GM21825 (cell line): Measurements from ENCODE around the gene ZNF710.

Source experiments
- ATAC-seq: cut with Tn5 transposase; IDR thresholded peaks from one replicate; pipeline ENCODE4 v1.9.1; 2021; ENCODE audit warnings: mild to moderate bottlenecking, moderate library complexity; ENCODE audit not compliant: unreplicated experiment

The ZNF710 gene

DNA sequence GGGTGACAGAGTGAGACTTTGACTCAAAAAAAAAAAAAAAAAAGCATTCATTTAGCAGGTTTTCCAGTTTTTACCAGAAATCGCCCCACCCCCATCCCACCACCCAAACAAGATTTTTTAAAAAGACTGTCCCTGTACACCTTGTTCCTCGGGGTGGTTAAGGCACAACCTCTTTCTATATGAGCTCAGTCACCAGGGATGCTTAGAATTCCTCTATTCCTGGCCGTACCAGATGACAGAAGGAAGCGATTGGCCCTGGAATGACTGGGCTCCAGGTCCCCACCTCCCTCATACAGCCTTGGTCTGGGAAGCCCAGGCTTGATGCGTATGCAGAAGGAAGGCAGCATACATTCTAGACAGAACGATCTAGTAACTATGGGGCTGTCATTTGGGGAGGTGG lies 75.6 kb downstream of the ZNF710 start:
- no peak for ATAC-seq

DNA sequence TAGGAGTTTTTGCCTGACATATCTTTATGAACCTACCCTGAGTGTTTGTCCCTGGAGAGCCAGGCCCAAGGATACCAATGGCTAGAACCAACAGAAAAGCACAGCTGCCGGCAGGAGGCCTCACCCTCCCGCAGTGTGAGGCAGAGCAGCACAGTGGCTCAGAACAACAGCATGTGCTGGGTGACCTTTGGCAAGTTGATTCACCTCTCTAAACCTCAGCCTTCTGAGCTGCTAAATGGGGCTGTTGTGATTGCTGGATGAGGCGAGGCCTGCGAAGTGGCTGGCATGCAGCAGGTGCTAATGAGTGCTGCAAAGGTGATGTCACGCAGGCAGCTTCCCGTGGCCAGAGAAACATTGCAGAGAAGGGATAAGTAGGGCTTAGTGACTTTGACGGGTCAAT lies 77.8 kb downstream of the ZNF710 start:
- ATAC-seq: no peak

DNA sequence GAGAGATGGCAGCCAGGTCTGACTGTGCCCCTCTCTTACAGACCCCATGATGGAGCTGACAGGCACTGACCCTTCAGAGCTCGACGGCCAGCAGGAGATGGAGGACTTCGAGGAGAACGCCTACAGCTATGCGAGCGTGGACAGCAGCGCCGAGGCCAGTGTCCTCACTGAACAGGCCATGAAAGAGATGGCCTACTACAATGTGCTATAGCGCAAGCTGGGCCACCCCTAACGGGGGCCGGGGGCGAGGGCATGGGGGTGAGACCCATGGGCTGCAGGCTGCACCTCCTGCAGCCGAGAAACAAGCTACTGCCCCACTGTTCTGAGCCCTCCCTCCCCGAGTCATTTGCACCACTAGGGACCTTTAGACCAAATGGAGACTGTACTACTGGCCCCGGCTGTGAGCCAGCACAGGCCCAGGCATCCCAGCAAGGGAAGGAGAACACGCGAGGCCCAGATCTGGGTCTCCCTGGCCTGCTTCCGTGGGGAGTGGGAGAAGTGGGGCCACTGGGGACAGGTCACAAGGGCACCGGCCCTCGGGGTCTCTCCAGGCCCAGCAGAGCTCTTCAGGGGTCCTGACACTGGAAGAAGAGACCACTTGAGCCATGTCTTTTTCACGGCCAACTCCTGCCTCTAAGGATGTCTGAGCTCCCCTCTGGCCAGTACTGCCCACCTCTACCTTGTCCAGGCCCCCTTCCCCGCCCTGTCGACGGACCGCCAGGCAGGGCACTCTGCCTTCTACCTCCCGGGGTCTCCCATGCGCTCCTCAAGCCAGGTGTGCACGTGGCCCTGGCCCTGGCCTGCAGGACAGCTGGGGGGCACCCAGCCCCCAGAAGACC lies 78.7 kb downstream of the ZNF710 start:
- no peak for ATAC-seq

DNA sequence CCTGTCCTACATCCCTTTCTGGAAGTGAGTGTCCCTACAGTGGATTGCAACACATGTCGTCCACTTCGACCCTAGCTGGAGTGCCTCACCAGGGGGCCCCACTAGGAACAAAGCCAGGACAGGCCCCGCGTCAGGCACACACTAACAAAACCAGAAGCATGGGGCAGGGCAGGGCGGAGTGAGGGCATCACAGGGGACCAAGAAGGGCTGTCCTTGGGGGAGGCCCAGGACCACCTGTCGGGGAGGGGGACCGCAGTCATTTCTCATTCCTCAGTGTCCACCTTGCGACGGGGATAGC lies 79.3 kb downstream of the ZNF710 start:
- ATAC-seq: no peak

DNA sequence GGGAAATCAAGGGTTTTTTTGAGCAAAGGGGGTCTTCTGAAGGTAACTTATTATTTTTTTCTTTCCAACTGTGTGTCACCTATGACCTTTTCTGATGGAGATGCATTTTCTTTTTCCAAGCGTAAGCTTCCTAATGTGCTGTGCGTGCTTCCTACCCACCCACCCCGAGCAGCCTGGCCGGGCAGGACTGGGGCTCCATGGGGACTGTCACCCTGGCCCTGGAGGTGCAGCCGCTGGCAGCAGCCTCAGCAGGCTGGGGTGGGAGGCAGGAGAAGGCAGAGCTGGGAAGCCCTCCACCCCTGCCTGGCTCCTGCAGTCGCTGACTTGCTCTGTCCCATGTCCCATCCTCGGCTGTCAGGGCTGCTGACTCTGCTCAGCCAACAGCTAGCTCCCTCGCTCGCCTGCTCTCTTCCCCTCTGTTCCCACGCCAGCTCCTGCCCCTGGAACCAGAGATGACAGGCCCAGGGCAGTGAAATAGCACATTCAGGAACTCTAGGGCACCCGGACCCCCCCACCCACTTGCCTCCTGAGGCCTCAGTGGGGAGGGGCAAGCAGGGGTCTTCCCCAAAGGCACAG lies 79.8 kb downstream of the ZNF710 start:
- no peak for ATAC-seq

DNA sequence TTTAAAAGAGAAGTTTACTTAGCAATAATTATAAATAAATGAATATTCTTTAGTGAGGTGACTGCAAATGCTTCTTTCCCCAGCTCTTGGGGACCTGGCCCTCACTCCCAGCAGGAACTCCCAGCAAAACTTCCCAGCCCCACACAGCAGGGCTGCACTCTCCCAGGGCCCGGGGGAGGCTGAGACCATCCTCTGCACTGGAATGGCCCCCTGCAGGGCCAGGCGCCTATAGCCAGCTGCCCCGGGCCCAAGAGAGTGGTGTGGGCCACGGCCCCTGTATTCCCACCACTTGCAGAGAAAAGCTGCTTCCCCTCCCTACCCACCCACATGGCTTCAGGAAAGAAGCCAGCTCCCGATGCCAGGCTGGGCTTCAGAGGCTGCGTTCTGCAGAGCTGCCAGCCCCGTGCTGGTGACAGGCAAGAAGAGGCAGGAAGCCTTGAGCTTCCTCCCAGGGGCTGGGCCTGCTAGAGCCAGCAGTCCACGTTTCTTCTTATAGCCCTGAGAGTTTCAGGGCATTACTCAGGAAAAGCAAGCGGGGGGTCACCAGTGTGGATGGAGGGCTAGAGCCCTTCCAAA lies 81.1 kb downstream of the ZNF710 start:
- ATAC-seq: no peak

DNA sequence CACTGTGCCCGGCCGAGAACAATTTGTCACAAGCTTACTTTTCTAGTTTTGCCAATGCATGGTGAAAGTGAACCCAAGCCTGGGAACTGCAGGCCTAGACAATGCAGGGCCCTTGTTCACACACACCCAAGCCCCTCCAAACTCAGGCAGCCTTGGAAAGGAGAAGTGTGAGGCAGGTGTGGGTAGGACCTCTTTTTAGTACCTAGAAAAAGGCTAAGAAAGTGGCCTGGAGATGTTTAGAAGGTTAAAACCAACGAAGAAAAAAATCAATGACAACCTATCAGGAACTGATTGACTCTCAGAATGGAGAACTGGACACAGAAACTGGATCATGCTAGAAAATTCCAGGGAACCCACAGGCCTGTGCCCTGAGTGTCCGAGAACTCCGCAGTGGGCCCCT lies 82.3 kb downstream of the ZNF710 start:
- no peak for ATAC-seq

DNA sequence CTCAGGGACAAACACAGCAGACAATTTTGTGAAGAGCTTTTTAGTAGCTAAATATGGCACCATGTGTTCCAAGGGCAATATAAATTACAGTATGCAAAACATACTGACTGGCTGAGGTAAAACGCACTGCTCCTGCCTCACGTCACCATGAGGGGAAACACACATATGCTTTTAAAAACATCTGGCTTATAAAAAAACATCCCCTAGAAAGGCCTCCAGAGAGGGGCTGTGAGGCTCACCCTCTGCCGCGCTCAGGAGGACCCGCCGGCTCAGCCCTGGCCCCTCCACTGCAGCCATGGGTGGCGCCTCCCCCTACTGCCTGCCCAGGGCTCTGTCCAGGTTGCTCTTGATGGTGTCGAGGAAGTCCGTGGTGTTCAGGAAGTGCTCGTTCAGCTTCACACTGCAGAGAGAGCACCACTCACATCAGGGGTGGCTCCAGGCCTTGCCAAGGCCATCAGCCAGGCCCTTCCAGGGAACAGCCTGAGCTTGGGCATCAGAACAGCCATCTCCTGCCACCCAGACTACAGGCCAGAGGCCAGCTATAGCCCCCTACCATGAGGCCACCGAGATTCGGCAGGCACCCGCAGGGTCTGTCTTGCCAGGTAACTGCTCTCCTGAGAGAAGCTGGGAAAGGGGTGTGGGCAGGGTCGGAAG lies 83.0 kb downstream of the ZNF710 start:
- no peak for ATAC-seq

DNA sequence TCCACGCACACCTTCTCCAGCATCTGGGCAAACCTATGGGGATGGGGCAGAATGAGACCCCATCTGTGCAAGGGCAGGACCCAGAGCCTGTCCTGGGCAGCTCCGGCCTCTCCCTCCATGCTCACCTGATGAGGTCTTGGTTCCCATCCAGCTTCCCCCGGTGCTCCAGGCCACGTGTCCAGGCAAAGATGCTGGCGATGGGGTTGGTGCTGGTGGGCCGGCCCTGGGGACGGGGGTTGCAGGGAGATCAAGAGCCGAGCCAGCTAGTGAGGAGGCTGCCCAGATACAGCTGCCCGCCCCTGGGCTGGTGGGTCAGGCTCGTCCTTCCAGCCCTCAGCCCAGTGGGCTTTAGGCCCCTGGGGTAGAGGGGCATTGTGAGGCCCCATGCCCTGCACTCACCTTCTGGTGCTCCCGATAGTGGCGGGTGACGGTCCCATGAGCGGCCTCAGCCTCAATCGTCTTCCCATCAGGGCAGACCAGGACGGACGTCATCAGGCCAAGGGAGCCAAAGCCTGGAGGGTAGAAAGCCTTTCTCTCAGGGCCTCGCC lies 83.8 kb downstream of the ZNF710 start:
- ATAC-seq: no peak

DNA sequence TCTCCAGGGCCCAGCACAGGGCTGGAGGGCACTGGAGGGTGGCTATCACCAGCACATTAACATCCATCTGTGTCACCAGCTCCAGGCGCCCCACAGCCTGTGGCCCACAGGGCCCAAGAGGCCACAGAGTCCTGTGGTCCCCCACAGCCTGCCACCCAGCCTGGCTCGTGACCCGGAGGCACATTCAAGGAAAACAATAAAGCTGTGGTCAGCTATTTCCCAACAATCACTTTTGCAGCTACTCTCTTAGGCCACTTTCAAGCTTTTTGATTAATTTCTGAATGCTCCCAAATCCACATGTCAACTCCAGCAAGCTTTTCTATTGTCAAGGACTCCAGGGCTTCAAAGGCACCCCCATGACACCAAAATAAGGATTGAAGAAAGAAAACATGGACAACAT lies 84.4 kb downstream of the ZNF710 start:
- no peak for ATAC-seq

DNA sequence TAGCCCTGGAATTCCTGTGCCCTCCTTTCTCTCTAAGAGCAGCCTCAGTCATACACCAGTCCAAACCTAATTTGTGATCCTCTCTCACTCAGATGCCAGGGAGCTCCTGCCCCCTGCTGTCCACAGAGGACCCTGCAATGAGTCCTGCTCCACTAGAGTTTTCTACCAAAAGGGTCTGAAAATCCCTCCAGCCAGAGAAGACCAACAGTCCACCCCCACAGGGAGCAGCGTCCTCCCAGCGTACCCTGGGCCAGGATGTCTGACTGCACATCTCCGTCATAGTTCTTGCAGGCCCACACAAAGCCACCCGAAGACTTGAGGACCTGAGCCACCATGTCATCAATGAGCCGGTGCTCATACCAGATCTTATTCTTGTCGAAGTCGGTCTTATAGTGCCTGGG lies 85.7 kb downstream of the ZNF710 start:
- ATAC-seq: no peak

DNA sequence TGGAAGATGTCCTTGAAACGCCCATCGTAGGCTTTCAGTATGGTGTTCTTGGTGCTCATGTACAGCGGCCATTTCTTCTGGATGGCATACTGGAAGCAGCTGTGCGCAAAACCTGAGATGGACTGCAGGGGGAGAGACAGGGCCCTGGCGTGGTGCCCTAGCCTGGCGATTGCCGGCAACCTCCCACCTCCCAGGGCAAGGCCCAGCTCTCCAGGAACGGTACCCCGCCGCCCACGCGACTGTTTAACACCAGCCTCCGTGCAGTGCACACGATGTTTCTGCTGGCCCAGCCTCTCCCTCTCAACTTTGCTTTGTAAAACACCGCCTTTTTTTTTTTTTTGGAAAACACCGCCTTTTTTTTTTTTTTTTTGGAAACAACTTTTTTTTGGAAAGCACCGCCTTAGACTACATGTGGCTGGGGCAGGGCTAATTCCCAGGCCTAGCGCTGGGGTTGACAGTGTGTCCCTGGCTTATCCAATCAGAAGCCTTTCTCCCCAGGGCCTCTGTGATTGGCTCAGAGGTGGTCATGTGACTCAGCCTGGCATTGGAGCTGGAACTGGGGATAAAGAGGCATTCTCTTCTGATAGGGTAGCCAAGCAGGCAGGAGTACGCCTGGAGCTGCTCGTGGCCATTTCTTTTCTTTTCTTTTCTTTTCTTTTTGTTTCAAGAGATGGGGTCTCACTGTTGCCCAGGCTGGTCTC lies 86.5 kb downstream of the ZNF710 start:
- no peak for ATAC-seq

DNA sequence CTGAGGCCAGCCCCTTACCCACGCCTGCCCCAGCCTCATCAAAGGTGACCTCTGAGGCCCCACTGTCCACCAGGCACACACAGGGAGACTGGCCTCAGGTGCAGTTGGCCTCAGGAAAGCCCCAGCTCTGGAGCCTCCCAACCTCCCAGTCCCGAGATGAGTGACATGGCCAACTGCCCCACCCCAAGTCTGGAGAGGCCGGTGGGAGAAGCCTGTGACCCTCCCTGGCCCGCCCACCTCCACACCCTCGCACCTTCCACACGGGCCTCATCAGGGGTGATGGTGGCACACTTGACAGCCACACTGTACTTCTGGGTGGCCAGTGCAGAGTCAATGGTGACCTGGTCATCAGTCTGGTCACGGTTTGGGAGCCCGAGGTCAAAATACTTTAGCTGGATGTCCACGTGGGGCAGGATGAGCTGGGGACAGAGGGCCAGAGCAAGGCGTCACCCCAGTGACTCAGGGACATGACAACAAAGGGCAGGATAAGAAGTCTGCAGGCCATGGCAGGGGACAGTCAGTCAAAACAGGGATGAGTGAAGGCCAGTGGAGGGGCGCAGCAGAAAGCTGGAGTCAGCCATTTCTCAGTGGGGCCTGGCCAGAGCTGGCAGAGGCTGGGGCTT lies 89.2 kb downstream of the ZNF710 start:
- ATAC-seq: no peak

DNA sequence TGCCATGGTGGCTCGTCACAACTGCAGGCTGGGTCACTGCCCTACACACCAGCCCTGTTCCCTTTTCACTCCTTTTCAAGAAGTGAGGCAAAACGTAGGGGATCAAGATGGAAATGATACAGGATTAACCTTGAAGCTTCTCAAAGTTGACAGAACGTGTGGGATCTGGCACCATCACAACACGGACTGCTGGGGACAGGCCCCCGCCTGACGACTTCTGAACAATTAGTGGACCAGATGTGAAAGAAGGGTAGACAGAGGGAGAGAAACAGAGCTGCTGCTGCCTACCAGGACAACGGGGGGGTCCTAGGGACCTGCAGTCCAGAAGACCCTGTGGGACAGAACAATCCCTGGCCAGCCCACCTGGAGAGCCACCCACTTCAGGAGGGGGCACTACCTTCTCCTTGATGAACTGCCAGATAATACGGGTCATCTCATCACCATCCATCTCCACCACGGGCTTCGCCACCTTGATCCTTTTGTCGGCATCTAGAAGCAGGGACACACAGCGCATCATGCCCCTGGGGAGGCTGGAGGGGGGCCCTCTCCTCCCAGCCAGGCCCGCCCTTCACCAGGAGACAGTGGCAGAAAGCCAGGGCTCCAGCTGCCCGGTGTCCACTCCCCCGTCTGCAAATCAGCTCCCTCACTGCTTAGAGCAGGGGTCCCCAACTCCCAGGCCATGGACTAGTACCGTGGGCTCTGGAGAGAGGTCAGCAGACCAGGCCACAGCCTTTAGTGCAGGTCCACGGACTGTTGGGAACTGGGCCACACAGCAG lies 90.2 kb downstream of the ZNF710 start:
- ATAC-seq: no peak

DNA sequence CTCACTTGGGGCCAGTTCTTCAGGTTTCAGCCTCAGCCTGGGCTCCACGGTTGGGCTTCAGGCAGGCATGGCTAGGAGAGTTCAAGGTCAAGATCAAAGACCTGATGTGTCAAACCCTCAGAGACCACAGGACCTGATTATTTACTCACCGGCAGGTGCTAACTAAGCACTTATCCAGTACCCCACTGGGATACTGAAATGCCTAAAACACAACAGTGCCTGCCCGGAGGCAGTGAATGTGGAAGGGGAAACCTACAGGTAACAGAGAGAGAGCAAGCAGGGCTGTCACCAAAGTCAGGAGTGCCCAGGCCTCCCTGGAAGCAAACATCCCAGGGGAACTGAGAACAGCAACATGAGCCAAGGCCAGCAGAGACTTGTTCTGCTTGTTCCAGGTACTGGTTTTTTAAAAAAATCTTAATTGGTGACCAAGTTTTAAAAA lies 94.4 kb downstream of the ZNF710 start:
- ATAC-seq: no peak

DNA sequence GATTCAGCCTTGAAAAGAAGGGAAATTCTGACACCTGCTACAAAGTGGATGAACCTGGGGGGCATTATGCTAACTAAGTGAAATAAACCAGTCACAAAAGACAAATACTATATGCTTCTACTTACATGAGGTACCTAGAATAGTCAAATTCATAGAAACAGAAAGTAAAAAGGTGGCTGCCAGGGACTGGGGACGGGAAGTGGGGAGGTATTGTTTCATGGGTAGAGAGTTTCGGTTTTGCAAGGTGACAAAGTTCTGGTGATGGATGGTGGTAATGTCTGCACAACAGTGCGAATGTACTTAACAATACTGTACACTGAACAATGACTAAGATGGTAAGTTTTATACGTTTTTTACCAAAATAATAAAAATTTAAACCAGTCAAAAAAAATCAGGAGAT lies 96.4 kb downstream of the ZNF710 start:
- peak; percentile 48 for ATAC-seq

DNA sequence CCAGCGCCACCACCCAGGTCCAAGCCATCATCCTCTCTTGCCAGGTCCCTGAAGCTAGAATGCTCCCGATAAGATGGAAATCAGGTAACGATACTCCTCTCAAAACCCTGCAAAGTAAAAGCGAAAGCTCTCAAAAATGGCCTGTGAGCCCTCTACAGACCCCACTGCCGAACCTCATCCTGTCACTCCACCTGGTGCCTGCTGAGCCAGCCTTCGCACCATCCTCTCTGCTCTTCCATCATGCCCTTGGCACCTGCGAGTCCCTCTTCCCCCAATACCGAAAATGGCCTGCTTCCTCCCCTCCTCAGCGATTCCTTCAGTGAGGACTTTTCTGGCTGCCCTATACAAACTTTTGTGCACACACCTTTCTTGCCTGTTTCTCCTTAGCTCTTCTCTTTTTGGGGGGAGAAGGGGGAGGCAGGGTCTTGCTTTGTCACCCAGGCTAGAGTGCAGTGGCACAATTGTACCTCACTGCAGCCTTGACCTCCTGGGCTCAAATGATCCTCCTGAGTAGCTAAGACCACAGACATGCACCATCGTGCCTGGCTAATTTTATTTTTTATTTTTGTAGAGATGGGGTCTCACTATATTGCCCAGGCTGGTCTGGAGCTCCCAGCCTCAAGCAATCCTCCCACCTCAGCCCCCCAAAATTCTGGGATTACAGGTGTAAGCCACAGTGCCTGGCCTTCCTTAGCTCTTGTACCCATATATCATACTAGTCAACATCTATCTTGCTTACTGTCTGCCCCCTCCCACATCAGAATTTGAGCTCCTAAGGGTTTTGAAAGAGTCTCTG lies 98.1 kb downstream of the ZNF710 start:
- no peak for ATAC-seq

DNA sequence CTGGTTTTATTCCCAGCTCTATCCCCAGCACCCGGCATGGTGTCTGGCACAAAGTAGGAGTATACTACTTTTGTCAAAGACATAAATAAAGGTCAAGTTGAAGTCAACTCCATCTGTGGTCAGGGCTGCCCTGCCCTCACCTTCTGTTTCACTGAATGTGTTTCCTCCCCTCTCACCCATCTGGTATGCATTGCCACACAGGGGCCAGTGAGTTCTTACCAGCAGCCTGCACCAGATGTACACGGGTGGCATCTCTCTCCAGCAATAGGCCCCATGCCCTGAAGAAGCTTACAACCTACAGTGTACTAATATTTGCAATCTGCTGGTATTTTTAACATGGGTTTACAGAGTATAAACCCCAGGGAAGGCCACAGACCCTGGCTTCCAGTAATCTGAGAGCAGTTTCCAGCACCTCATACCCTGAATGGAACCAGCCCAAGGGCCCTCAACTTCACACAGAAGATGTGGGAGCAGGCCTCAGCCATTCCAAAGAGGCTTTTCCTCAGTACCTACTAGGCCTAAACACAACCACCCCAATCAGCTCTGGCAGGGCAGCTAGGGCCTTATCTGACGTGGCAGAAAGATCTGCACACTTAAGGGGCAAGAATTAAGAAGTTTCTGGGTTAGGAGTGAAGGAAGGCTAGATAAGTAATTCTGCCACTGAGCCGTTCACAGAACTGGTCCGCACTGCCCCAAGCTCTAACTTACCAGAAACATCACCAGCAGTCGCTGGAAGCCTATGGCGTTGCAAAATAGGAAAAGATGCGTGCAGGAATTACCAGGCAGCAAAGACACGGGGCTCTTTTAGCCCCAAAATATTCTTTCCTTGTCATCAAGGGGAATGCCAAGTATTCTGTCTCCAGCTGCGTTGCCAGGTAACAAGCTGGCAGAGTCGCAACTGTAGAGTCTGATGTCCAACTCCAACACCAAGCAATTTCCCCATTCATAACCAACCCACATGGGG lies 99.0 kb downstream of the ZNF710 start:
- ATAC-seq: no peak
